Transverse colon (tissue), 4 donors: Measurements from ENCODE around the gene B3GNT4.

Source experiments
- CTCF ChIP-seq, 5 experiments: fragments of 200-600 bp in 3 of 5; fragments of 450-650 bp in 2 of 5; sonication (generic) in 3 of 5; IDR thresholded peaks; 1 replicate in 2 of 5; 2 replicates in 3 of 5; pipeline ENCODE4 v1.5.1; 2016 to 2017; ENCODE audit warnings: antibody characterized with exemption in 5 of 5, inconsistent platforms in 3 of 5, mild to moderate bottlenecking in 2 of 5, moderate library complexity in 1 of 5
- POLR2AphosphoS5 ChIP-seq, 3 donors: sonication (generic); formaldehyde crosslinking; IDR thresholded peaks; one replicate each; pipeline ENCODE4 v1.6.1; 2016; ENCODE audit warnings: antibody characterized with exemption in 3 of 3

GRCh38 chr12:122232691-122233090 lies 29.2 kb downstream of the B3GNT4 start:
- TF ChIP-seq CTCF (IDR thresholded peaks at IDR 0.05) (no peak), POLR2AphosphoS5 (IDR thresholded peaks at IDR 0.05) (no peak)
